GM19238 (cell line): ENCODE measurements around the gene CSE1L.
"Not testable (repeated sequence)": the region's sequence is repeated elsewhere in the genome, so short reads cannot be mapped to it uniquely, and the experiment has no call there.

ENCODE experiments used
- DNase-seq: peaks from one replicate; pipeline ENCODE4 v3.0.0; 2011; ENCODE audit warnings: low spot score; ENCODE audit not compliant: insufficient read length

The CSE1L gene

GRCh38 chr20:49074521-49074920 lies 28.4 kb downstream of the CSE1L start:
- no peak for DNase-seq

- no peak for DNase-seq
Measured at GRCh38 chr20:49078310-49078709, 32.2 kb downstream of the CSE1L start.

- DNase-seq = not testable (repeated sequence)
Measured at GRCh38 chr20:49082295-49082694, 36.2 kb downstream of the CSE1L start.

- no peak for DNase-seq
Measured at GRCh38 chr20:49091104-49091503, 45.0 kb downstream of the CSE1L start.

- no peak for DNase-seq
Measured at GRCh38 chr20:49091762-49092161, 45.6 kb downstream of the CSE1L start.

- no peak for DNase-seq
Measured at GRCh38 chr20:49096203-49096730, 50.2 kb downstream of the CSE1L start.

- DNase-seq = no peak
Measured at GRCh38 chr20:49097159-49097558, 51.0 kb downstream of the CSE1L start.

GRCh38 chr20:49098136-49098535 lies 52.0 kb downstream of the CSE1L start:
- no peak for DNase-seq

- DNase-seq = no peak
Measured at GRCh38 chr20:49099011-49099410, 52.9 kb downstream of the CSE1L start.

GRCh38 chr20:49100292-49100691 lies 54.2 kb downstream of the CSE1L start:
- DNase-seq = not testable (repeated sequence)

GRCh38 chr20:49100972-49101371 lies 54.9 kb downstream of the CSE1L start:
- no peak for DNase-seq

- no peak for DNase-seq
Measured at GRCh38 chr20:49103019-49103418, 56.9 kb downstream of the CSE1L start.

GRCh38 chr20:49103647-49104364 lies 57.7 kb downstream of the CSE1L start:
- no peak for DNase-seq

GRCh38 chr20:49104365-49104648 lies 58.2 kb downstream of the CSE1L start:
- no peak for DNase-seq

- not testable (repeated sequence) for DNase-seq
Measured at GRCh38 chr20:49104979-49105547, 59.0 kb downstream of the CSE1L start.

- no peak for DNase-seq
Measured at GRCh38 chr20:49106328-49106727, 60.2 kb downstream of the CSE1L start.

GRCh38 chr20:49110767-49111694 lies 64.9 kb downstream of the CSE1L start:
- no peak for DNase-seq

- no peak for DNase-seq
Measured at GRCh38 chr20:49112596-49113274, 66.6 kb downstream of the CSE1L start.

GRCh38 chr20:49115564-49115963 lies 69.5 kb downstream of the CSE1L start:
- no peak for DNase-seq

GRCh38 chr20:49118307-49118706 lies 72.2 kb downstream of the CSE1L start:
- no peak for DNase-seq

- no peak for DNase-seq
Measured at GRCh38 chr20:49119988-49120387, 73.9 kb downstream of the CSE1L start.

GRCh38 chr20:49122920-49123319 lies 76.8 kb downstream of the CSE1L start:
- no peak for DNase-seq
